ENCODE results near the gene ETHE1.

Gene ETHE1

DNA sequence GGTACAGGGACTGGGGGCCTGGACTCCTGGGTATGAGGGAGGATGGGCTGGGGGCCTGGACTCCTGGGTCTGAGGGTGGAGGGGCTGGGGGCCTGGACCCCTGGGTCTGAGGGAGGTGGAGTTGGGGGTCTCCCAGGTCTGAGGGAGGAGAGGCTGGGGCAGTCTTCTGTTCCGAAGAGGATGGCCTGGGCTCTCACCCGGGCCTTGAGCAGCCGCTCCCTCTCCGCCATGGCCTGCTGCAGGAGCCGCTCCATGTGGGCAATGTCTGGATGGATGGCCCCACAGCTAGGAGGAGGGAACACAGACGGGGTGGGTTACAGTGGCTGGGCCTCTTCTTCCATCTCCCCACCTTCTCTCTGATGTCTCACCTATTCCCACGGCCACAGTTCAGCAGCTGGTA, 40.6 kb downstream of the ETHE1 start:
- DNase-seq: no peak

DNA sequence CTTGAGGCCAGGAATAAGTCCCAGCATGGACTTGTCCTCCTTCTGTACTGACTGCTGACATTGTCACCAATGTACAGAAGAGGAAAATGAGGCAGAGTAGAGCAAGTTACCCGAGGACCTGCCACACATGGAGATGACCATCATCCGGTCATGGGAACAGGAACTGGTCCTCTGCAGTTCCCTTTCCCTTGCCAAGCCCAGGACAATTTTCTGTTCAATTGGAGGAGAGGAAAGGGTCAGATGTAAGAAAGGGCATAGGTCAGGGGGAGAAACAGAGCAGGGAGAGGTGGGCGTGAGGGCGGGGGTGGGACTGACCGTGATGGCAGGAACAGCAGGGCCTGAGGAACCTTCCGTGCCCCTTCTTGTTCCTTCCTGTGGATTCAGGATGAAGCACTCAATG, 41.0 kb downstream of the ETHE1 start:
- DNase-seq: no peak

DNA sequence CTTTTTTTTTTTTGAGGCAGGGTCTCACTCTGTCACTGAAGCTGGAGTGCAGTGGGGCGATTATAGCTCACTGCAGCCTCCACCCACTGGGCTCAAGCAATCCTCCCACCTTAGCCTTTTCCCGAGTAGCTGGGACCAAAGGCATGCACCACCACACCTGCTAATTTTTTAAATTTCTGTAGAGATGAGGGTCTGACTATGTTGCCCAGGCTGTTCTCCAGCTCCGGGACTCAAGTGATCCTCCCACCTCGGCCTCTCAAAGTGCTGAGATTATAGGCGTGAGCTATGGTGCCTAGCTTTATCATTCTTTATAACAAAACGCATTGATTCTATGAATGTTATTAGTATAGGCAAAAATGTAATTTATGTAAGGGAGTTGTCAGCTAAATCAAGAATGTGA, 43.7 kb downstream of the ETHE1 start:
- DNase-seq: no peak

DNA sequence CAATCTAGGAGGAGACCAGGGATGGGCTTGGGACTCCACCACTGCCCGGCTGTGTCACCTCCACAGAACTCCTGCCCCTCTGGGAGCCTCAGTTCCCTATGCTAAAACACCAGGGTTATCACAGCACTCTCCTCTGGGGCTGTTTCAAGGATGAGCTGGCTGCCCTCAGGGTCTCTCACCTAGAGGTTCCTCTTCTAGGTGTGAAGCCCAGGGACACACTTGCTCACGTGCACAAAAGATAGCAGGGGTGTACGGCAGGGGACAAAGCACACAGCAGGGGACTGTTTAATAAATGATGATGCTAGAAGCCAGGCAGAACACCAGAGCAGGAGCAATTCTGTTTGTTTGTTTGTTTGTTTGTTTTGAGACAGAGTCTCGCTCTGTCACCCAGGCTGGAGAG, 44.8 kb downstream of the ETHE1 start:
- no peak for DNase-seq

DNA sequence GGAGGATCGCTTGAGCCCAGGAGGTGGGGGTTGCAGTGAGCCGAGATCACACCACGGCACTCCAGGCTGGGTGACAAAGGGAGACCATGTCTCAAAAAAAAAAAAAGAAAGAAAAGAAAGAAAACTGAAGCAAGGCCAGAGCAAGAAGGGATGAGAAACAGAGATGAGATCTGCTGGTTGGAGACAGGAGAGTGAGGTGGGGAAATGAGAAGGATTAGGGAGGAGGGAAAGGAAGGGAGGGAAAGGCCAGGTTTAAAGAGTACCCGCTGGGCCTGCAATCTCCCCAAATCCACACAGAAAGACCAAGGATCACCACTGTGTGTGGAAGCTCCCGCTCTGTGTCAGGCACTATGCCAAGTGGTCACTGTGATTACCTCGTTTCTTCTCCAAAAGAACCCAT, 45.3 kb downstream of the ETHE1 start:
- no peak for DNase-seq

DNA sequence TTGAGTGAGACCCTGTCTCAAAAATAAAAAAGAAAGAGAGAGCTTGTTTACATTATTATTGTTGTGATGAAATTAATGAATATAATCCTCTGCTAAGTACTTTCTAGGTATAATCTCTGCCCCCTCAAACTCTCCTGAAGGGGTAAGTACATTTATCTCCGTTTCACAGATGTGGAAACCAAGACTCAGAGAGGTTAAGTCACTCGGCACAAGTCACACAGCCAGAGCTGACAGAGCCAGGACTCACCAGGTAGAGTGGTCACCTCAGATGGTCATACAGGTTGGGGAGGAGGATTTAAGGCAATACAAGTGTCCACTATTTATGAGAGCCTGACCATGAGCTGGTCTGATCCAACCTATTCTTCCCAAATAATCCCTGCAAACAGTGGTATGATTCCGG, 46.4 kb downstream of the ETHE1 start:
- no peak for DNase-seq

DNA sequence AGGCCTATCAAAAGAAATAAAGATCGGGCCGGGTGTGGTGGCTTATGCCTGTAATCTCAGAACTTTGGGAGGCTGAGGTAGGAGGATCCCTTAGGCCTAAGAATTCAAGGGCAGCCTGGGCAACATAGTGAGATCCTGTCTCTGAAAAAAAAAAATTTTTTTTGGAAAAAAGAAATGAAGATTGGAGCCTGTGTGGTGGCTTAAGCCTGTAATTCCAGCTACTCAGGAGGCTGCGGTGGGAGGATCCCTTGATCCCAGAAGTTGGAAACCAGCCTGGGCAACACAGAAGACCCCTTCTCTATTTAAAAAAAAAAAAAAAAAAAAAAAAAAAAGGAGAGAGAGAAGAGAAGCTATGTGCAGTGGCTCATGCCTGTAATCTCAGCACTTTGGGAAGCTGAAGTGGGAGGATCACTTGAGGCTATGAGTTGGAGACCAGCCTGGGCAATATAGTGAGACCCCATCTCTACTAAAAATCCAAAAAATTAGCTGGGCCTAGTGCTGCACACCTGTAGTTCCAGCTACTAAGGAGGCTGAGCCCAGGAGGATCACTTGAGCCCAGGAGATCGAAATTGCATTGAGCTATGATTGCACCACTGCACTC, 46.9 kb downstream of the ETHE1 start:
- DNase-seq: no peak

DNA sequence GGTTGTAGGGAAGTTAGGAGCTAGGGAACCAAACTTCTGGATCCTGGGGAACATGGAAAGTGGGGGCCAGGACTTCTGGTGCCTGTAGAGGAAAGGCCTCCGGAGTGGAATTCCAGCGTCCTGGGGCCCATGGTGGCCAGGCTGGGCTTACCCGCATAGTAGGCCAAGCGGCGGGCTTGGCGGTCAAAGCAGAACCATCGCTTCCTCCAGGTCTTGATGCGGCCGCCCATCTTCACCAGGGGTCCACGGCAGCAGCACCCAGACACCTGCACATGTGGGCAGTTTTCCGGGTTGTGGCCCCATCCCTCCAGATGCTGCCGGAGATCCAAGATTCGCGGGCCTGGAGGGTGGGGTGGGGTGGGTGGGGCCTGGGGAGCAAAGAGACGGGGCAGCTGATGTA, 47.8 kb downstream of the ETHE1 start:
- DNase-seq: no peak

DNA sequence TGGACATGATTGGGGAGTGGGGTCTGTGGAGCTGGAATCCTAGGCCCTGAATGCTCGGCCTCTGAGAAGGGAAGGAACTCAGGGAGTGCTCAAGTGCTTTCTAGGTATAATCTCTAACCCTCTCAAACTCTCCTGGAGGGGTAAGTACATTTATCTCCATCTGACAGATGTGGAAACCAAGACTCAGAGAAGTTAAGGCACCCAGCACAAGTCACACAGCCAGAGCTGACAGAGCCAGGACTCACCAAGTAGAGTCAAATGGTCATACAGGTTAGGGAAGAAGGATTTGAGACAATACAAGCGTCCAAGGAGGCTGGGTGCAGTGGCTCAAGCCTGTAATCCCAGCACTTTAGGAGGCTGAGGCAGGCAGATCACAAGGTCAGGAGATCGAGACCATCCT, 48.7 kb downstream of the ETHE1 start:
- DNase-seq: no peak

DNA sequence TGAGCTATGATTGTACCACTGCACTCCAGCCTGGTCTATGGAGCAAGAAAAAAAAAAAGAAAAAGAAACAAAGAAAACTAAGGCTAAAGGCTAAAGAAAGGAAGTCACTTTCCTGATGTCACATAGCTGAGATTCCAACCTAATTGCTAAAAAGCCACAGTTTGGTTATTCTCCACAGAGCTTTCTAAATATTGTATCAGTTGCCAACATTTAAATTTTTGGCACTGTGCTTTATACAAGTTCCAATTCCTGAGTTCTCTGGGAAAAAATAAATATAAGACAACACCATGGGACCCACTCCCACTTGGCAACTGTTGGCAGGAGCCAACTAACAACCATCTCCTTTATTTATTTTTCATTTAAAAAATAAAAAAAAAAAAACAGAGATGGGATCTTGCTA, 50.4 kb downstream of the ETHE1 start:
- no peak for DNase-seq

DNA sequence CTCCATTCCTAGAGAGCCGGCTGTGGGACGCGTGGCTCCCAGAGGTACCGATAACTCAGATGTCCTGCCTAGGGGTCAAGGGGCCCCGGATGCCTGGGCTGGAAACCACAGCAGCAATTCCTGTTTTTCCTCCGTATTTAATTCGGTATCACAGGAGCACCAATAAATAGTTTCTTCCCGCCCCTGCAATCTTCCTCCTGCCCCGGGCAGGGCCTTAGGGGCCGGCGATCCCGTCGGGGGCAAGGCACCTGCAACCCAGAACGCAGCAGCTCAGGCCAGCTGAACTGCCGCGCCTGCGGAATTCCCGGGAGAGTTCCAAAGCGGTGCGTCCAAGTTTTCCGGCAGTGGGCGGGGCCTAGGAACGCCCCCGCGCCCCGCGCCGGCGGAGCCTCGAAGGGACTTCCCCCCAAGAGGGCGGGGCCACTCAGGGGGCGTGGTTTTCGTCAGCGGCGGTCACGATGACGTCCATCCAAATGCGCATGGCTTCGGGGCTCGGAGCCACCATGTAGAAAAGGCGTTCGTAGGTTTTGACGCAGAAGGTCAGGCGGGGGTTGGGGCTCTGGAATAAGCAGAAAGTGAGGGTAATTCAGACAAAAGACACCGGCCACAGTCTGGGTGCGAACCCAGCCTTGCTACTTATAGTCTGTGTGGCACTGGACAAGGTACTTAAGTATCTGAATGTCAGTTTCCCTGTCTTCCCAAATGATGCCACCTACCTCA, 51.9 kb downstream of the ETHE1 start:
- DNase-seq: peak; percentile 93

DNA sequence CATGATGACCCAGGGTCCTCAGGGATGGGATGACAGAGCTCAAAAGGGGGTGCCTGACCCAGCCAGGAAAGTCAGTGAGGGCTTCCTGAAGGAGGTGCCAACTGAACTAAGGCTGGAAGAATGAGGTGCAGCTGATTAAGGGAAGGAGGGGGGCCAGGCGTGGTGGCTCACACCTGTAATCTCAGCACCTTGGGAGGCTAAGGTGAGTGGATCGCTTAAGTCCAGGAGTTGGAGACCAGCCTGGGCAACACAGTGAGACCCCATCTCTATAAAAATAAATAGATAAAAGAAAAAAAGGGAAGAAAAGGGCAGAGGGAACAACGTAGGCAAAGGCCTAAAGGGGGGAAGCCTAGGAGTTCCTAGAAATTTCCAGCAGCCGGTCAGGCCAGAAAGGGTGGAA, 52.5 kb downstream of the ETHE1 start:
- DNase-seq: no peak

DNA sequence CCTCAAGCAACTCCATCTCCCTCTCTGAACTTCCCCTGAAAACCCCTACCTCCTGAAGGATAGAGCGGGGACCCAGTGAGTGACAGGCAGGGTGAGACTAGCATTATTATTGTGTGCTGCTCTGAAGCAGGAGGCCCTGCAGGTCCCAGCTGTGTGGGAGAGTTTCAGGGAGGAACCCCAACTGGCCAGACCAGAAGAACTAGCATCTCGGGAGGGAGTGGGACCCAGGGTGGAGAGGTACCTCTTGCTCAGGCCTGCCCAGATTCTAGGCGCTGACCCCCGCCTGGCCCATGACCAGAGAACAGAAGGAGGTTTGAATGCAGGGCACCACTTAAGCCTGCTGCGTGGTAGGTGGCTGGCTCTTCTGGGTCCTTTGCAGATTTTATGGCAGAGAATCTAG, 55.9 kb downstream of the ETHE1 start:
- DNase-seq: no peak

DNA sequence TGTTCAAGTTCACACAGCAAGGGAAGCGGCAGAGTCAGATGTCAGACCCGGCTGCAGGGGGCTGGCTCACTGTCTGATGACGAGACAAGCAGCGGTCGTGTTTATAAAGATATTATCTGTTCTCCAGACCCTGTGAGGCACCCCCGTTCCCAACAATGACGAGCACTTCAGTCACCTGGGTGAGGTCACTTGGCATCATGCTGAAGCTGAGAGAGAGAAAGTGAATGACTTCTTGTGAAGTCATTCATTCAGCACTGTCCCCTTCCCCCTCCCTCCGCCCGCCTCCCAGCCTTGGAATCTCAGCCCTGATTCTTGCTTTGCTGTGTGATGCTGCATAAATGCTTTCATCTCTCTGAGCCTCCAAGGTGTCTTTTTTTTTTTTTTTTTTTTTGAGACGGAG, 56.7 kb downstream of the ETHE1 start:
- peak; percentile 81 for DNase-seq

DNA sequence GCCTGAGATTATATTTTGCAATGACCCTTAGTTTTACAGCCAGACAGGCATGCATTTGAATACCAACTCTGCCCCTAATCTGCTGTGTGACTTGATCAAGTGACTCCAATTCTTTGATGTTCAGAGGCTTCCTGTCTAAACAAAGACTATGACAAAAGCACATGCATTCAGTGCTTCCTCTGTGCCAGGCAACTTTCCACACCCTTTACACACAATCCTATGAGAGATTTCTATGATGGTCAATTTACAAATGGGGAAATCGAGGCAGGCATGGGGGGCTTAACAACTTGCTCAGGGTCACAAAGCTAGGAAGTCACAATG, 57.9 kb downstream of the ETHE1 start:
- DNase-seq: no peak

DNA sequence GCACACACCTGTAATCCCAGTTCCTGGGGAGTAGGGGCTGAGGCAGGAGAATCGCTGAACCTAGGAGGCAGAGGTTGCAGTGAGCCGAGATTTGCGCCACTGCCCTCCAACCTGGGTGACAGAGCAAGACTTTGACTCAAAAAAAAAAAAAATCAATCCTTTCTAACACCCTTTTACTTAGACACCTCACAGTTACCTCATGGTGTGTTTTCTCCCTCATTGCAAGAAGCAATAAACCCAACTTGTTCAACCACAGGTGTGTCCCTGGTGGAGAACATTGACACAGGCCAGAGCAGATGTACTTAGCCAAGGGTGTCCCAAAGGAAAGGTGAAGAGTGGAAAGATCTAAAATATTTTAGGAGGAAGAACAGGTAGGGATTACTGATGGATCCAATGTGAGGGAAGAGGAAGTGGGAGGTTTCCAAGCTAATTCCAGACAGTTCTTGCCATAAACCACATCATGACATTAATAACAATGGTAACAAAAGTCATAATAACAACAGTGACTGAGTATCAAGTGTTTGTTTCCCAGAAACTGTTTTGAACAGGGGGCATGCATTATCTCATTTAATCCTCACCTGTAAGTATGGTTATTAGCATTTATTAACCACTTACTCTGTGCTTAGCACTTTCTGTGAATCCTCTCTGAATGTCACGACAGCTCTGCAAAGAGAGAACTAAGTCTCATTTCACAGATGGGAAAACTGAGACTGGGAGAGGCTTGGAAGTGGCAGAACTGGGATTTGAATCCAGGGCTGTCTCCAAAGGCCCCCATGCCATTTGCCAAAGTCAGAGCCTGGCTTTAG, 58.4 kb downstream of the ETHE1 start:
- no peak for DNase-seq

DNA sequence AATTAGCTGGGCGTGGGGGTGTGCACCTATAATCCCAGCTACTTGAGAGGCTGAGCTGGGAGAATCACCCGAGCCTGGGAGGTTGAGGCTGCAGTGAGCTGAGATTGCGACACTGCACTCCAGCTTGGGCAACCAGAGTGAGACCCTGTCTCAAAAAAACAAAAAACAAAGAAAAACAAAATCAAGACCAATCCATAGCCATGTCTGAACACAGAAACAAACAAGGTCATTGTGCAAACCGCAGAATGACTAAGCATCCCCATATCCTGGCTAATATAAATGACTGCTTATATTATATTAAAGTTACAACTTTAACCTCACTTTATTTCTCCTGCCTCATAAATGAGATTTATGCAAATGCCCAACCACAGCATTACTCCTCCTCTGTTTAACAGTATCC, 59.3 kb downstream of the ETHE1 start:
- no peak for DNase-seq

DNA sequence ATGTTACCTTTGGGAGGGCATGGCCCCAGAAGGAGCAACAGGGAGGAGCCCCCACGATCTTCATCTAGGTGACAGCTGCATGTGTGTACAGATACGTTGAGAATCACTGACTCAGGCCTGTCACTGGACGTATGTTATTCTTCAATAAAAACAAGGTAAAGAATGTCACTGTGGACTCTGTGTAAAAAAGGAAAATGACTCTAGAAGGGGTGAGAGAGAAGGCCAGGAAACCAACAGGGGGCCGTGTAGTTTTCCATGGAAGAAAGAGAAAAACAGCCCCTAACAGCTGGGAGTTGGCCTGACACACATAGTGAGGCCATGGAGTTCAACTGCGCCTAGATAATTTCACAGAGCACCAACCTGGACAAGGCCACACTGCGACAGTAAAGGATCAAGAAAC, 59.7 kb downstream of the ETHE1 start:
- DNase-seq: no peak

DNA sequence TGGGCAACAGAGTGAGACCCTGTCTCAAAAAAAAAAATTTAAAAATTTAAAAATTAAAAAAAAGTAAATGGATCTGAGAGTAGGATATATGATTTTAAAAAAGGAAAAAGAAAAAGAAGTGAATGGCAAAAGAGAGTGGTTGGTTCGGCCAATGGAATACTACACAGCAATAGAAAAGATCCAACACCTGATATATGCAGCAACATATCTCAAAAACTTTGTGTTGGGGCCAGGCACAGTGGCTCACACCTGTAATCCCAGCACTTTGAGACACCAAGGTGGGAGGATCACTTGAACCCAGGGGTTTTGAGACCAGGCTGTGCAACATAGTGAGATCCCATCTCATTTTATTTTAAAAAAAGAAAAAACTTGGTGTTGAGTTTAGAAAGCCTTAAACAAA, 60.2 kb downstream of the ETHE1 start:
- no peak for DNase-seq

DNA sequence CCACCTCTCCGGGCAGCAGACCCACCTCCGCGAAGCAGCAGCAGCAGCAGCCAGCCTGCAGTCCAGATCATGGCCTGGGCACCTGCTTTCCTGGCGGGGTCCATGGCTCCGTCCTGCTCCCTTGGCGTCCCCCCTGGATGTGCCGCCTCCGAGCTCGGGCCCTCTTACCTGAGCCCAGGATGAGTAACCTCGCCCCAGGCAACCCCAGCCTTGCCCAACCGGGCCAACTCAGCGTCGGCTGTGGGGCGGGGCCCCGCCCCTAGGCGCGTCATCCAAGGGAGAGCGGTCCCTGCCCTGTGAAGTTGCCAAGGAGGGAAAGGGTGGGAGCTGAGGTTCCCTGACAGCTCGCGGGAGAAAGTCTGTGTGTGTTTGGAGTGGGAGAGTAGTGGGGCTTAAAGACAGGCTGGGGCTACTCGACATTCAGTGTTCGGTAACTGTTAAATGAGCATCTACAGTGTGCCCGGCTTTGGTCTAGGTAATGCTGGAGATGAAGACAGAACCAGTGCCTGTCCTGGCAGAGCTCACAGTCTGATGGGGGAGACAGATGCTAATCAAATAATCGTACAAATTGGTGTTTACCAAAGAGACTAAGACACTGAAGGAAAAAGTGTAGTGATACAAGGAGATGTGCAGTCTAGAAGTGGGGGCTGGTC, 61.4 kb downstream of the ETHE1 start, which contains the start of gene LYPD3:
Gene LYPD3, minus strand, starts transcription at position 141 of the 653 bp plus-strand sequence. Its CDS starts 37 bp downstream, at position 104.
- peak; percentile 14 for DNase-seq

DNA sequence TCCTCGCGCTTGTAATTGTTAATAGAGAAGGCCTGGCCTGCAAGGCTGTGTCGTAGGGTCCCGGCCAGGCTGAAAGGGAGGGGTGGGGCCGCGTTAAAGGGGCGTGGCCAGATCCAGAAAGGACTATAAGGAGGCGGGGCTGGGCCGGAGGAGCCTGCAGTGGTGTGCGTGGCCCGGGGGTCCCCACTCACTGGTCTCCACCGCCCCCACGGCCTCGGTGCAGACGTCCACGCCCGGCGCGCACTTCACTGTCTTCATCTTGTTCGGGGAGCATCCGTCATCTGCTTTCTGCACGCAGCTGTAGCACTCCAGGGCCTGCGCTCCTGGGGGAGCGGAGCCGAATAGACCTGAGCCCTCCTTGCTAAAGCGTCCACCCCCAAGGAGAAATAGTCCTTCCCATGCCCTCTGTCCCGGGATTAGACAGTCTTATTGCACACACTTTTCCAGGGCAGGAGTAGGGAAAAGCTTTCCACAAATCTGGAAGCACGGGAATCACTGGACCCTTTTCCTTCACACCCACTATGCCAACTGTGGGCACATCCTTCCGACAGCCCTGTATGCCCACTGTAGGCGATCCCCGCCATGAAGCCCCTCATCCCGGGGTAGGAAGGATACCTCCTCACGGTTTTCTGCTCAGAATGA, 62.7 kb downstream of the ETHE1 start:
- DNase-seq: no peak

DNA sequence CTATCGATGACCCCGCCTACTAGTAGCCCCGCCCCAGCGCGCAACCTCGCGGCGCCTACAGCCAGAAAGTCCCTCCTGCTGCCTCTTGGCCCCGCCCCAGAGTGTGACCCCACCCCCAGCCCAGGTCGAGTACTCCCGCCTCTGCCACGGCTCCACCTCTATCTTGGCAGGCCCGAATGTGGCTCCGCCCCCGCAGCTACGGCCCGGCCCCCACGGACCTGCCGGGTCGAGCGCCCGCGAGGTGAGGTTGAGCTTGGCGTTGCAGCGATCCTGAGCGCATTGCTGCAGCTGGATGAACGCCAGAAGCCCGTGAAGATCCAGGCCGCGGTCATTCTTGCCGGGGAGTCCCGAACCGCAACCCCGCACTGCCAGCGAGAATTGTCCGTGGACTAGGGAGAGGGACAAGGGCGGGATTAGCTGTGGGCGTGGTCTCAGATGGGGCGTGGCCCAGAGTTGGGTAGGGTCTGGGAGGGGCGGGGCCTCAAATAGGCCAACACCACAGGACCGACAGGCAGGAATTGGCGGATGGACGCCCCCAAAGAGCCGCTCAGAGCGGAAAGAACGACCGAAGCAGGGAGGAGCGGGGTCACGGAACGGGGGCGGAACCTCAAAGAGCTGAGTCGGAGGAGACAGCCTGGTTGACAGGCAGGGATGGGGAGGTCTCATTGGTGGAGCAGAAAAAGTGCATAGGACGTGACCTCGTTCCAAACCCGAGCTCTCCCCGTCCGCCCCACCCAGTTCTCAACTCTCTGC, 63.4 kb downstream of the ETHE1 start:
- peak; percentile 99 for DNase-seq

Measured in stimulated activated CD4-positive, alpha-beta T cell treated with anti-CD3 and anti-CD28 coated beads, Interleukin-1b, Interleukin-23, amount 100 ng/mL, for 48 hours (primary cell).